ENCODE data around the gene TFPT.

DNA sequence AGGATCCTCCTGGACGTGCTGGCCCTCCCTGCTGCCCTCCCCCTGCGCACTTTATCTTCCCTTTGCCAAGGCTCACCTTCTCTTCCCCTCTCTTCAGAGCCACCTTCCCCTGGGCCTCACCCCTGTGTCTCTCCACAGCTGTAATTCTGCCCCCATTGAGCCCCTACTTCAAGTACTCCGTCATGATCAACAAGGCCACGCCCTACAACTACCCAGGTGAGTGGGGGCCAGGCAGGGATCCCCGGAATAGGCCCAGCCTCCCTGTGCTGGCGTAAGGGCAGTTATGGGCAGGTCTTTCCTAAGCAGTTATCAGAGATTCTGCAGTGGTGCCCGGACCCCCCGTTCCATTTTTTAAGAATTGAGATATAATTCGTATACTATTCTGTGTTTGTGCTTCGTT lies 9.7 kb downstream of the TFPT start:
- TF ChIP-seq, protein P1, sequence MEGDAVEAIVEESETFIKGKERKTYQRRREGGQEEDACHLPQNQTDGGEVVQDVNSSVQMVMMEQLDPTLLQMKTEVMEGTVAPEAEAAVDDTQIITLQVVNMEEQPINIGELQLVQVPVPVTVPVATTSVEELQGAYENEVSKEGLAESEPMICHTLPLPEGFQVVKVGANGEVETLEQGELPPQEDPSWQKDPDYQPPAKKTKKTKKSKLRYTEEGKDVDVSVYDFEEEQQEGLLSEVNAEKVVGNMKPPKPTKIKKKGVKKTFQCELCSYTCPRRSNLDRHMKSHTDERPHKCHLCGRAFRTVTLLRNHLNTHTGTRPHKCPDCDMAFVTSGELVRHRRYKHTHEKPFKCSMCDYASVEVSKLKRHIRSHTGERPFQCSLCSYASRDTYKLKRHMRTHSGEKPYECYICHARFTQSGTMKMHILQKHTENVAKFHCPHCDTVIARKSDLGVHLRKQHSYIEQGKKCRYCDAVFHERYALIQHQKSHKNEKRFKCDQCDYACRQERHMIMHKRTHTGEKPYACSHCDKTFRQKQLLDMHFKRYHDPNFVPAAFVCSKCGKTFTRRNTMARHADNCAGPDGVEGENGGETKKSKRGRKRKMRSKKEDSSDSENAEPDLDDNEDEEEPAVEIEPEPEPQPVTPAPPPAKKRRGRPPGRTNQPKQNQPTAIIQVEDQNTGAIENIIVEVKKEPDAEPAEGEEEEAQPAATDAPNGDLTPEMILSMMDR (conservative IDR thresholded peaks at IDR 0.05; ENCODE audit: low read depth, low read length) = no peak
- TF ChIP-seq EZH2 (IDR thresholded peaks at IDR 0.05; ENCODE audit: borderline replicate concordance, low read depth, low read length, poor library complexity, severe bottlenecking) = no peak
